ENCODE results near the gene PGLYRP3. TPM values are rescaled to one million over a fixed set of nuclear protein-coding genes. Genes with fewer than 3 reads are reported as not detected.
A peak's percentile ranks its signal among the peaks of the same experiment; 100 is the strongest.

The PGLYRP3 gene
- total and polyA plus RNA-seq, 9 of the 15 experiments (the other 6 are each of a cell fraction or from before 2014, with no cell fraction given) = not detected

DNA sequence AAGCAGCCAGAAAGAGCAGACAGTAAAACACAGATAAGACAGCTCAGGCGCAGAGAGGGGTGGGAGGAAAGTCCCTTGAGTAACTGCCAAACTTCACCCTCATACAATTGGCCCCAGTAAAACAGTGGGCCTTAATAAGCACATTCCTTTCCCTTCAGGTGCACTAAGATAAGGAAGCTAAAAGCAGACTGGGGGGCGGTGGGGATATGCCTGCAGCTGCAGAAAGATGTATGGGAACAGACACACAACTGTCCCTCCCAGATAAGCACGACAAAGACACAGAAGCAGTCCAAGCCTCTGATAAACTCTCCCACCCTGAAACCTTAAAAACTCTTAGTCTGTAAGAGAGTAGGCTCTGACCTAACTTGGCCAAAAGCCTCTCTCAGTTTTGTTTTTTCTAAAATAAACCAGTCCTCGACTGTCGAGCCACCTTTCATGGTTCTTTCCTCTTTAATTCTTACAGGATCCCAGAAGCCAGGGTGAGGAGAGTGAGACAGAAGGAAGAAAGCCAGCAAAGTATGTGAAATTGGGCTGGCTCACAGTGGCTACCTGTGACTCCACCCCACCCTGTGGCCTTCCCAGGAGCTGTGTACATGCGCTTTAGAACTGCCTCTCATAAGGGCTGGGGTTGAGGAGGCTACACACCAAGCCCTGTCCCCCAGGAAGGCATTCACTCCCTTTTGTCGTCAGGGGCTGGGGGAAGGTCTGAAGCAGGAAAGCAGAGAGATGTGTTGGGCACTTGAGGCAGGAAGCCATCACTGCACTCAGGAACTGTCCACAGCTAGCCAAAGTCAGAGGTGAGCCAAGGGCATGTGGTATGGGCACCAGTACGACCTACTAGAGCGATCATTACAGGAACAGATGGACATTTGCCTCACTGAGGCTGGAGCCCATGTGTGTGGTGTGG, 31.3 kb upstream of the PGLYRP3 start (continued):
- TF ChIP-seq, protein P1, sequence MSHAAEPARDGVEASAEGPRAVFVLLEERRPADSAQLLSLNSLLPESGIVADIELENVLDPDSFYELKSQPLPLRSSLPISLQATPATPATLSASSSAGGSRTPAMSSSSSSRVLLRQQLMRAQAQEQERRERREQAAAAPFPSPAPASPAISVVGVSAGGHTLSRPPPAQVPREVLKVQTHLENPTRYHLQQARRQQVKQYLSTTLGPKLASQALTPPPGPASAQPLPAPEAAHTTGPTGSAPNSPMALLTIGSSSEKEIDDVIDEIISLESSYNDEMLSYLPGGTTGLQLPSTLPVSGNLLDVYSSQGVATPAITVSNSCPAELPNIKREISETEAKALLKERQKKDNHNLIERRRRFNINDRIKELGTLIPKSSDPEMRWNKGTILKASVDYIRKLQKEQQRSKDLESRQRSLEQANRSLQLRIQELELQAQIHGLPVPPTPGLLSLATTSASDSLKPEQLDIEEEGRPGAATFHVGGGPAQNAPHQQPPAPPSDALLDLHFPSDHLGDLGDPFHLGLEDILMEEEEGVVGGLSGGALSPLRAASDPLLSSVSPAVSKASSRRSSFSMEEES (CRISPR knock-in tag; IDR thresholded peaks at IDR 0.05) = no peak
- TF ChIP-seq HNRNPUL1 (IDR thresholded peaks at IDR 0.05; ENCODE audit: low read length) (no peak), ZNF778 (CRISPR knock-in tag; IDR thresholded peaks at IDR 0.05) (no peak), DLX4 (CRISPR knock-in tag; IDR thresholded peaks at IDR 0.05) (no peak), ZBTB26 (CRISPR knock-in tag; IDR thresholded peaks at IDR 0.05) (no peak), HMGN3 (IDR thresholded peaks at IDR 0.05; ENCODE audit: borderline replicate concordance, extremely low read depth, insufficient read length, low read depth, low read length) (peak; percentile 63), ZNF644 (tag; IDR thresholded peaks at IDR 0.05; ENCODE audit: low read depth) (peak; percentile 99), ZNF174 (CRISPR knock-in tag; IDR thresholded peaks at IDR 0.05) (no peak), EP300 (IDR thresholded peaks at IDR 0.05; ENCODE audit: low read length) (peak; percentile 98), CBX8 (IDR thresholded peaks at IDR 0.05; ENCODE audit: borderline replicate concordance, extremely low read depth, low read depth, low read length, poor library complexity, severe bottlenecking) (no peak), JUND (IDR thresholded peaks at IDR 0.05; ENCODE audit: borderline replicate concordance, low read depth, low read length) (peak; percentile 74), JUND (tag; IDR thresholded peaks at IDR 0.05; ENCODE audit: borderline replicate concordance, low read depth, low read length) (peak; percentile 79; the same call in 1 of the 3 replicates), ZNF274 (IDR thresholded peaks at IDR 0.05; ENCODE audit: borderline replicate concordance, low read depth, low read length) (peak; percentile 83; the same call in 1 of the 2 replicates), STAT5B (CRISPR knock-in tag; IDR thresholded peaks at IDR 0.05) (no peak), NCOA1 (IDR thresholded peaks at IDR 0.05; ENCODE audit: low read depth) (peak; percentile 96), PRPF4 (IDR thresholded peaks at IDR 0.05; ENCODE audit: insufficient read depth, low read depth, low read length, poor library complexity, severe bottlenecking) (no peak), PHF20 (IDR thresholded peaks at IDR 0.05; ENCODE audit: partially characterized antibody) (no peak), EP400 (IDR thresholded peaks at IDR 0.05) (no peak), U2AF2 (optimal IDR thresholded peaks at IDR 0.05; ENCODE audit: low read depth, low read length) (no peak), EGR1 (conservative IDR thresholded peaks at IDR 0.05) (peak; percentile 94), GTF2F1 (IDR thresholded peaks at IDR 0.05; ENCODE audit: low read depth, low read length) (no peak), TEAD2 (tag; IDR thresholded peaks at IDR 0.05) (peak; percentile 99)
- TF ChIP-seq, protein P2, sequence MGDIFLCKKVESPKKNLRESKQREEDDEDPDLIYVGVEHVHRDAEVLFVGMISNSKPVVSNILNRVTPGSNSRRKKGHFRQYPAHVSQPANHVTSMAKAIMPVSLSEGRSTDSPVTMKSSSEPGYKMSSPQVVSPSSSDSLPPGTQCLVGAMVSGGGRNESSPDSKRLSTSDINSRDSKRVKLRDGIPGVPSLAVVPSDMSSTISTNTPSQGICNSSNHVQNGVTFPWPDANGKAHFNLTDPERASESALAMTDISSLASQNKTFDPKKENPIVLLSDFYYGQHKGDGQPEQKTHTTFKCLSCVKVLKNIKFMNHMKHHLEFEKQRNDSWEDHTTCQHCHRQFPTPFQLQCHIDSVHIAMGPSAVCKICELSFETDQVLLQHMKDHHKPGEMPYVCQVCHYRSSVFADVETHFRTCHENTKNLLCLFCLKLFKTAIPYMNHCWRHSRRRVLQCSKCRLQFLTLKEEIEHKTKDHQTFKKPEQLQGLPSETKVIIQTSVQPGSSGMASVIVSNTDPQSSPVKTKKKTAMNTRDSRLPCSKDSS (IDR thresholded peaks at IDR 0.05; ENCODE audit: low read depth, partially characterized antibody) = no peak

Measured in K562 (cell line).